GM19193 (cell line): ENCODE data around the gene TESPA1.
A peak's percentile ranks its signal among the peaks of the same experiment; 100 is the strongest.

Experiments
- POLR2A ChIP-seq: IDR thresholded peaks from 4 replicates; pipeline ENCODE4 v1.6.1; 2011; ENCODE audit not compliant: insufficient read depth, insufficient read length; ENCODE audit errors: extremely low read depth

The TESPA1 gene

GRCh38 chr12:54984658-54985376 is at the start of gene TESPA1:
TESPA1 (minus strand) TSS chr12:54984762; CDS start chr12:54974562, 10,200 bp downstream.
- TF ChIP-seq POLR2A = peak; percentile 94

- TF ChIP-seq POLR2A = no peak
Measured at GRCh38 chr12:55034218-55034617, 49.7 kb upstream of the TESPA1 start.

GRCh38 chr12:55025508-55025907 is 40.9 kb upstream of the TESPA1 start:
- TF ChIP-seq POLR2A = no peak

- TF ChIP-seq POLR2A = no peak
Measured at GRCh38 chr12:55024575-55024974, 40.0 kb upstream of the TESPA1 start.

GRCh38 chr12:55019784-55020183 is 35.2 kb upstream of the TESPA1 start, which contains the start of gene NEUROD4:
NEUROD4 (plus strand) TSS chr12:55019974; CDS start chr12:55026440, 6,466 bp downstream.
- no peak for TF ChIP-seq POLR2A

- TF ChIP-seq POLR2A = no peak
Measured at GRCh38 chr12:55017416-55017925, 32.9 kb upstream of the TESPA1 start.

GRCh38 chr12:55008944-55009585 is 24.5 kb upstream of the TESPA1 start:
- TF ChIP-seq POLR2A = no peak

- no peak for TF ChIP-seq POLR2A
Measured at GRCh38 chr12:55002355-55002754, 17.8 kb upstream of the TESPA1 start.

GRCh38 chr12:55001198-55001868 is 16.8 kb upstream of the TESPA1 start:
- no peak for TF ChIP-seq POLR2A

GRCh38 chr12:54998958-54999510 is 14.5 kb upstream of the TESPA1 start:
- TF ChIP-seq POLR2A = no peak

GRCh38 chr12:54997929-54998522 is 13.5 kb upstream of the TESPA1 start:
- no peak for TF ChIP-seq POLR2A

GRCh38 chr12:54996205-54996604 is 11.6 kb upstream of the TESPA1 start:
- TF ChIP-seq POLR2A = no peak

- TF ChIP-seq POLR2A = no peak
Measured at GRCh38 chr12:54993181-54993835, 8.7 kb upstream of the TESPA1 start.

GRCh38 chr12:54991991-54992375 is 7.4 kb upstream of the TESPA1 start:
- no peak for TF ChIP-seq POLR2A
